ENCODE measurements around the gene PAMR1. TPM values are rescaled to one million over a fixed set of nuclear protein-coding genes. Genes with fewer than 3 reads are reported as not detected.

PAMR1 gene
- total and polyA plus RNA-seq, 10 of the 15 experiments (the other 5 are each of a cell fraction or from before 2014, with no cell fraction given): 0.04 TPM; not detected in 9

DNA sequence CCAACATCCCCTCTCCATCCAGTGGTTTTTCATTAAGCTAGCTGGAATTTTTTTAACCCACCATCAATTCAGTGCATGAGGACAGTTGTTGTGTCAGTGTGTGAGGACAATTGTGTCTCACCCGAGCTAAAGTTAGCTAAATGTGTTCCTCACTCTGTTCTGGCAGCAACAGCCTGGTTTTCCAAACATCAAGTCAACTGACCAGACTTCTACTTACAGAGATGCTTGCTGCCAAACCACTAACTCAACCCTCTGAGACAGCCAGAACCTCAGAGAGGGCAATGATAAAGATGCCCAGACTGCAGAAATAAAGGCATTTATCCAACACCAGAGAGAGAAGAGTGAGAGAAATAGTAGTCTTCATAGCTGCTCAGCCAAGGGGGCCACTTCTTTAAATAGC lies 6.7 kb downstream of the PAMR1 start (continued):
- TF ChIP-seq ZNF687 (IDR thresholded peaks at IDR 0.05): no peak
- TF ChIP-seq BCLAF1 (IDR thresholded peaks at IDR 0.05): no peak
- TF ChIP-seq, protein P1, sequence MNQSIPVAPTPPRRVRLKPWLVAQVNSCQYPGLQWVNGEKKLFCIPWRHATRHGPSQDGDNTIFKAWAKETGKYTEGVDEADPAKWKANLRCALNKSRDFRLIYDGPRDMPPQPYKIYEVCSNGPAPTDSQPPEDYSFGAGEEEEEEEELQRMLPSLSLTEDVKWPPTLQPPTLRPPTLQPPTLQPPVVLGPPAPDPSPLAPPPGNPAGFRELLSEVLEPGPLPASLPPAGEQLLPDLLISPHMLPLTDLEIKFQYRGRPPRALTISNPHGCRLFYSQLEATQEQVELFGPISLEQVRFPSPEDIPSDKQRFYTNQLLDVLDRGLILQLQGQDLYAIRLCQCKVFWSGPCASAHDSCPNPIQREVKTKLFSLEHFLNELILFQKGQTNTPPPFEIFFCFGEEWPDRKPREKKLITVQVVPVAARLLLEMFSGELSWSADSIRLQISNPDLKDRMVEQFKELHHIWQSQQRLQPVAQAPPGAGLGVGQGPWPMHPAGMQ (IDR thresholded peaks at IDR 0.05; ENCODE audit: borderline replicate concordance): no peak
- no peak for TF ChIP-seq ZNF622 (IDR thresholded peaks at IDR 0.05)
